CD4-positive, alpha-beta T cell treated with Interferon gamma for 1 hour (primary cell): ENCODE data around the gene JDP2.
"Not testable (repeated sequence)": the region's sequence is repeated elsewhere in the genome, so short reads cannot be mapped to it uniquely, and the experiment has no call there.

ENCODE experiments used
- DNase-seq: peaks from one replicate; pipeline ENCODE4 v3.0.0-alpha.2; 2020

The JDP2 gene, protein sequence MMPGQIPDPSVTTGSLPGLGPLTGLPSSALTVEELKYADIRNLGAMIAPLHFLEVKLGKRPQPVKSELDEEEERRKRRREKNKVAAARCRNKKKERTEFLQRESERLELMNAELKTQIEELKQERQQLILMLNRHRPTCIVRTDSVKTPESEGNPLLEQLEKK

GRCh38 chr14:75427482-75428229 lies at the start of gene JDP2:
Gene JDP2, plus strand, starts transcription at chr14:75428022. Its CDS starts 9,899 bp downstream, at chr14:75437921.
- peak; percentile 68 for DNase-seq

- DNase-seq = no peak
These were observed 48.4 kb upstream of the JDP2 start for GRCh38 chr14:75379246-75379929.

- DNase-seq = no peak
These were observed 47.9 kb upstream of the JDP2 start for GRCh38 chr14:75379930-75380270.

DNA sequence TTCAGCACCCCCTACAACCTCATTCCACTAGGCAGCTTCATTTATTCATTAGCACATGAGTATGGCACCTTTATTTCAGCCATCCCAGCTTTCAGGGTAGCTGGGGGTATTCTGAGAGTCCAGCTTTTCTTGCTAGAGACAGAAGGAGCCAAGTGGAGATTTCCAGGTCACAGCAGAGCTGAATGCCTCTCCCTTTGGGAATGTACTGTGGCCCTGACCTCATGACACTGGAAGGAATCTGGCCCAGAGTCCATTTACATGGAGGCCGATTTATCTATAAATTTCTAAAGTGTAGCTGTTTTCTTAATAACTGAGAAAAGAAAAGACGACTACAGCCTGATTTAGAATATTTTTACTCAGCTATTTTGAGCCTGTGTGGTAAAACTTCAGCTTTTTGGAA lies 47.2 kb upstream of the JDP2 start:
- DNase-seq = no peak

DNA sequence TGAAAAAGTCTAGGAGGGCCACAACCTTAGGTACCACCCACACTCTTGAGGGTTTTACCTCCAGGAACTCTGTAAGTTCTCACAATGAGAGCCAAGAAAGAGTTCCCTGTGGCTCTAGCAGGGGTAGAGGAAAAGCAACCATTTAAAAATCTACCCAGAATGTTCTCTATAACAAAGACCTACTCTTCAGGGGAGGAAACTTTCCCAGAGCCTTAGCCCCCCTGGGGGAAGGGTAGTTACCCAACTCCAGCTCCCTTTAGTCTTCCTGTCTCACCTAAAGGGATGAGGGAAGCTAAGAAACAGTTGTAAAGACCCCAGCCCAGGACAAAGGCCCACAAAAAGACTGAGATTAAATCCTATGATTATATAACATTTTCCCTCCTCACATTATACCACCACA lies 46.2 kb upstream of the JDP2 start:
- no peak for DNase-seq

- DNase-seq = not testable (repeated sequence)
These were observed 44.6 kb upstream of the JDP2 start for GRCh38 chr14:75383219-75383618.

GRCh38 chr14:75383721-75384120 lies 44.1 kb upstream of the JDP2 start:
- no peak for DNase-seq

GRCh38 chr14:75389679-75390078 lies 38.1 kb upstream of the JDP2 start:
- no peak for DNase-seq

GRCh38 chr14:75390183-75390582 lies 37.6 kb upstream of the JDP2 start:
- DNase-seq = no peak

DNA sequence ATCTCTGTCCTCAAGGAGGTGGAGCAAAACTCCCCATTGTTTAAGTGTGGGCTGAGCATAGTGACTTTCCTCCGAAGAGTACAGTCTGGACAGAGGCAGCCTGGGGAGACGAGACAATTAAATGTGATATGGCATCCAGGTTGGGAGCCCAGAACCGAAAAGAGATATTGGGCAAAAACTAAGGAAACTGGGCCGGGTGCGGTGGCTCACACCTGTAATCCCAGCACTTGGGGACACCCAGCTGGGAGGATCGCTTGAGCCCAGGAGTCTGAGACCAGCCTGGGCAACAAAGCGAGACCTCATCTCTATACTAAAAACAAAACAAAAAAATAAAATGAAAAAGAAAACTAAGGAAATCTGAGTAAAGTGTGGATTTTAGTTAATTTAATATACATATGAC lies 35.9 kb upstream of the JDP2 start:
- DNase-seq = no peak

DNA sequence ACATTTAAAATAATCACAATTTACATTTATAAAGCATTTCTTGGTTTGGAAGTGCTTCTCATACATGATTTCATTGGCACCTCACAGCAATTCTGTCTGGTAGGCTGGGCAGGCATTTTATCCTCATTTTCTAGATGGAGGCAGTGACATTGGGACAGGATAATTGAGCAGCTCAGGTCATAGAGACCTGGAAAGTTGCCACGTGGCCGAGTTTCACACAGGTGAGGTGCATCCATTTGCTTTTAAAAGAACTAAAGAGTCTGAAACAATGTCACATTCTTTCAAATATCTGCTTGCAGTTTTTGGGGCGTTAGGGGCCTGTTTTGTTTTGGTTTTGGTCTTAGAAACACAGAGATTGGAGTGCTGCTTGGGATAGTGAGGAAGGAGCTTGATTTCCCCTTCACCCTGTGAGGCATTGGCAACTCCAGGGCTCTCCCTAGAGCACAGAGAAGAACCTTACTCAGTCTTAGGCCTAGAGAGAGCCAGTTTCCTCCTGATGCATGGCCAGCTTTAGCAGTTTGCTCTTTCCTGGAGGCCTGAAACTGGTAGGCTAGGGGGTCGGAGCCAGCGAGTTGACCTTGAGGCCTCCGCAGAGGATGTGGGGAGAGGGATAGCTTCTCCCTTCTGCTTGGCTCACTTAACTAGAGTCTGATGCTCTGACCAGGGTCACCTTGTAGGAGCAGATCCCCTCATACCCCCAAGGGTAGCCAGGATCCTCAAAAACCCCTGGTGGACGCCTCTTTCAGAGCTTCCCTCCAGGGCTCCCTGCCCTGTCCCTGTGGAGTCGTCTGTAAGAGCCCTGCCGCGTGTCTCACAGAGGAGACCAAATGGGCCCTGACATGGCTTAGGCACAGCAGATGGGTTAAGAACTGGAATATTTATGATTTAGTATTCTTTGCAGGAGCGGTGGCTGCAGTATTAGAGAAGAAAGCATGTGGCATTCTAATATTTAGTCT lies 34.9 kb upstream of the JDP2 start:
- DNase-seq = no peak

DNA sequence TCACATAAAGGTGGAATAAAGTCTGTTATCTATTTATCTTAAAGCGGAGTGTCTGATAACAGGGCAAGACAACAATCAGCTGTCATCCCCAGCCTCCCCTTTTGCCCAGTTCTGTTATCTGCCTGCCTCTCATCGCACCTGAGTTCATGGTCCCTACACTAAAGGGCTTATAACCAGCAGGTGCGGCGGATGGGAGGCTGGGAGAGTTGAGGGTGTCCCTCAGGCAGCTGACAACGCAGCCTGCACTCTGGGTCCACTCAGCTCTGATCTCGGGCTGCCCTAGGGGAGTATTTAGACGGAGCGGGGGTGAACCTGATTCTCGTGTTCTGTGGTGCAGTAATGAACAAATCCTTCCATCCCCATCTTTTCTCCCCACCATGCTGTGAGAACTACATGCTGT lies 34.0 kb upstream of the JDP2 start:
- no peak for DNase-seq

DNA sequence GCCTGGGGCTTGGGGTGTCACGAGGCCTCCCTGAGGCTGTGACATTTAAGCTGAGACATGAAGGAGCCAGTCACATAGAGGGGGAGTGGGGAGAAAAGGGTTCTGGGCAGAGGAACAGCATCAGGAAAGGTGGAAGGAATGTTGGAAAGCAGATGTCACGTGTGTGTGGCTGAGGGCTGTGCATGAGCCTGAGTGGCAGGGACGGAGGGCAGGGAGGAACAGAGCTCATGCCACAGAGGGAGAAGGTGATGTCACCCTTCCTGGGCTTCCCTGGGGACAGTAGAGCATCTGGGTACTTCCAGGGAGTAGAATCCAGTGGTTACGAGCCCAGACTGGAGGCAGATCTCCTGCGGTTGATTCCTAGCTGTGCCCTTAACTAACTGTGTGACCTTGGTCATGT lies 32.0 kb upstream of the JDP2 start:
- DNase-seq = no peak

DNA sequence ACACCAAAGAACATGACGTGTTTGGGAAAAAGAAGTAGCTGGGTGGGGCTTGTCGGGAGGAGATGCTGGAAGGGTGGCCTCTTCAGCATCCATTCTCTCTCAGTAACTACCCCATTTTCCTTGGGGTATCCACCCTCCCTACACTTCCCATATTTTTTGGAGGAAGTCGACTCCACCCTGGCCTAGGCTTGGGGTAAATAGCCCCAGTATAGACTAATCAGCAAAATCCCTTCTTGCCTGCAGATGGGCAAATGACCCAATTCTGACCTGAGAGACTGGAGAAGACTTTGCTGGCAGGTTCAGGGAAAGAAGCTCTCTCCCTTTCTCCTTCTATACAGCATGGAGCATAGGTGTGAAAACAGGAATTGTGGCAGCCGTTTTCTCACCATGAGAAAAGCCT lies 28.5 kb upstream of the JDP2 start:
- no peak for DNase-seq

GRCh38 chr14:75399843-75400775 lies 27.7 kb upstream of the JDP2 start:
- peak; percentile 27 for DNase-seq

DNA sequence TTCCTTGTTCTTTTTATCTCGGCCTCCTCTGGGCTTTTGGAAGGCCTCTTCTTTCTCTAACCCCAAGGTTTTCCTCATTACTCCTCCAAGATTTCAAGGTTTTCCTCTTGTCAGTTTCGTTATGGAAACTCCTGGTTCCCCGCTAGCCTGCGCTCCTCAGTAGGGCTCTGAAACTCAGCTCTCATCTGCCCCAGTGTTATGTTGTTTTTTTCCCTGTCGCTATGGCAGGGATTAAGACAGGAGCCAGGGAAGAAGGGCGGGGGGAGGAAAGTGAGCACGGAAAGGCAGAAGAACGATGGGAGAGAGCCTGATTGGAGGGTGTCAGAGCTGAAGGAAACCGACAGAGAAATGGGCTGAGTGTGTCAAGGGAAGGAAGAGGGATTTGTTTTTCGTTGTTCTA lies 26.5 kb upstream of the JDP2 start:
- DNase-seq = no peak

- no peak for DNase-seq
These were observed 24.9 kb upstream of the JDP2 start for GRCh38 chr14:75402867-75403413.

- no peak for DNase-seq
These were observed 23.0 kb upstream of the JDP2 start for GRCh38 chr14:75404847-75405246.

GRCh38 chr14:75406102-75406501 lies 21.7 kb upstream of the JDP2 start:
- DNase-seq = no peak

GRCh38 chr14:75406856-75407255 lies 21.0 kb upstream of the JDP2 start:
- no peak for DNase-seq

GRCh38 chr14:75409316-75410205 lies 18.3 kb upstream of the JDP2 start:
- DNase-seq = no peak
